SIG-M5 (cell line): ENCODE data around the gene RFTN1.

ENCODE experiments used
- DNase-seq: peaks from one replicate; lab custom pipeline; 2025; lab: John Stamatoyannopoulos, UW

RFTN1 gene

DNA sequence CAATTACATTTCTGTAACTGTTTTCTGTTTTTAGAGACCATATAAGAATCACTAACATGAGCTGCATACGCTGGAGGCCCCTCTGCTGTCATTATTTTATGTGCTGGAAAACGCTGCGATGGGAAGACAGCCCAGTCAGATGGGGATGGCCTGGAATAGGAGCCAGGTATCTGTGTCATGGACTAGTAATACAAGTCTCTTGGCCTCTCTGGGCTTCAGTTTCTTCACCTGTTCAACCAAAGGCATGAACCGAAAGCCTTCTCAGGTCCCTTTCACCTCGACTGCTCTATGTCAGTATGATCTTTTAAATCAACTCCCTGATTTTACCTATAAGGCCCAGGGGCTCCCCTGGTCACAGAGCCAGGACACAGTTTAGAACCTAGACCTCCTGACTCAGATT, 14.6 kb upstream of the RFTN1 start:
- no peak for DNase-seq

DNA sequence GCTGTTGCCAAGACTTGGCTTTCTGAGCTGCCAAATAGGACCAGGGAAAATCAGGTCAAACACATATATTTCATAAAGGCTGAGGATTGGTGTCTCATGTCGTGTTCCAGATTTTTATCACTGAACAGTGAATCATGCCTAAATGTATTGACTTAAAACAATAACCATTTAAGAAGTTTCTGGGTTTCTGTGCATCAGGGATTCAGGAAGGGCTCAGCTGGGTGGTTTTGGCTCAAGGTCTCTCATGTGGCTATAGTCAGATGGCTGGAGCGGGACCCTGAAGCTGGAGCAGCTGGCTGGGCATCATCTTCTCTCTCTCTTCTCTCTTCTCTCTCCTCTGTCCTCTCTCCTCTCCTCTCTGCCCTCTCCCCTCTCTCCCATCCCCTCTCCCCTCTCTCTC, 10.7 kb upstream of the RFTN1 start:
- DNase-seq: no peak

GRCh38 chr3:16523778-16524177, 10.3 kb upstream of the RFTN1 start:
- no peak for DNase-seq

DNA sequence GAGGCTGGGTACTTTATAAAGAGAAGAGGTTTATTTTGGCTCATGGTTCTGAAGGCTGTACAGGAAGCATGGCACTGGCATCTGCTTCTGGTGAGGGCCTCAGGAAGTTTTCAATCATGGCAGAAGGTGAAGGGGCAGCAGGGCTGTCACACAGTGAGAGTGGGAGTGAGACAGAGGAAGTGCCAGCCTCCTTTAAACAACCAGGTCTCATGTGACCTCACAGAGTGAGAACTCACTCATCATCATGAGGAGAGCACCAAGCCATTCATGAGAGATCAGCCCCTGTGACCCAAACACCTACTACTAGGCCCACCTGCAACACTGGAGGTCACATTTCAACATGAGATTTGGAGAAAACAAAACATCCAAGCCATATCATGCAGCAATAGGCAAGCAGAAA, 9.3 kb upstream of the RFTN1 start:
- DNase-seq: no peak

- no peak for DNase-seq
Measured at GRCh38 chr3:16520970-16521881, 7.7 kb upstream of the RFTN1 start.

DNA sequence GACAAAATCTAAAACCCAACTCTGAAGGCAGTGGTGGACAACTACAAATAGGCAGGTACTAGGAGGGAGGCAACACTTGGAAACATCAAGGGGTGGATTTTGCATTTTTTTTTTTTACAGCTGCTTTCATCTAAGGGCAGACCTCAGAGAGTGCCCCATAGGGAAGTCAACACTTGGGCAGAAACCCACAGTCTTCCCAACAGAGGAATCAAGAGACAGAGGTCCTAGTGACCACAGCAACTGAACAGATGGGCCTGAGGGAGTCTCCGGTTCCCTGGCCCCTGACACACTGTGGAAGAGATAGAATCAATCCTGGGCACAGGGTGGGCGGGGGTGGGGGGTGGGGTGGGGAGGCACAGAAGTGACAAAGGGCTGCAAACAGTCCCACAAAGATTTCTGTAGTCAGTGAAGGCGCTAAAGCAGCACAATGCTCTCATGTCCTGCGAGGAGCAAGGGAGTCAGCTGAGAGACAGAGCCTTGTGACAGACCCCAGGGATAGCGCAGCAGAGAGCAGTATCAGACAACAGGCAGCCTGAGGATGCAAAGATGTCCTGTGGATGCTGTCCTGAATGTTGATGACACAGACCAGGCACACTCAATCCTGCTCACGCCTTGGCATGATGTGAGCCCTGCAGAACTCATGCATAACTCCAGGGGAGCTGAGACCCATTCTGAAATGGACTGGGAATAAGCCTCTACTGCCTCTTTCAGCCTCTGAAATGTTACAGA, 6.9 kb upstream of the RFTN1 start:
- DNase-seq: no peak

GRCh38 chr3:16516695-16517481, 3.4 kb upstream of the RFTN1 start:
- DNase-seq: no peak

DNA sequence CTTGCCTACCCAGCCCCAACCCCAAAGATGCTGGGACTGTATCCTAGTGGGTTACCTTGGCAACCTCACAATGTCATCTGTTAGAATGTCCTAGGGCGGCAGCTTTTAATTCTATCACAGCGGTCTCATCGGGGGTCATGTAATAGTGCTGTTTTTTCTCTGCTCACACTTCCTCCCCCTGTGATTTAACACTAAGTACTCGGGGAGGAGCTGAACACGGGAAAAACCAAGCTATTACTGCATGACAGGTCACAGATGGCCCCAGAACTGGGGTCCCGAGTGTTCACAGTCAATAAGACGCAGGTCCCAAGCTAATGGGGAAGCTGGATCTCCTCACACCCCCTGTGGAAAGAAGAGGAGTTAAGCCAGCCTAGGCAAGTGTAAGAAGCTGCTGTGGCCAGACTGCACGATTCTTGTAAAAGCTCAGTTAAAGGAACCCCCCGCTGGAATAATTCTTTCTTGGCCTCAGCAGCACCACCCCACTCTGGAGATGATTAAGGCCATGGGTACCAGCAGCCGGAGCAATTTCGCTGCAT, 2.5 kb upstream of the RFTN1 start:
- no peak for DNase-seq

DNA sequence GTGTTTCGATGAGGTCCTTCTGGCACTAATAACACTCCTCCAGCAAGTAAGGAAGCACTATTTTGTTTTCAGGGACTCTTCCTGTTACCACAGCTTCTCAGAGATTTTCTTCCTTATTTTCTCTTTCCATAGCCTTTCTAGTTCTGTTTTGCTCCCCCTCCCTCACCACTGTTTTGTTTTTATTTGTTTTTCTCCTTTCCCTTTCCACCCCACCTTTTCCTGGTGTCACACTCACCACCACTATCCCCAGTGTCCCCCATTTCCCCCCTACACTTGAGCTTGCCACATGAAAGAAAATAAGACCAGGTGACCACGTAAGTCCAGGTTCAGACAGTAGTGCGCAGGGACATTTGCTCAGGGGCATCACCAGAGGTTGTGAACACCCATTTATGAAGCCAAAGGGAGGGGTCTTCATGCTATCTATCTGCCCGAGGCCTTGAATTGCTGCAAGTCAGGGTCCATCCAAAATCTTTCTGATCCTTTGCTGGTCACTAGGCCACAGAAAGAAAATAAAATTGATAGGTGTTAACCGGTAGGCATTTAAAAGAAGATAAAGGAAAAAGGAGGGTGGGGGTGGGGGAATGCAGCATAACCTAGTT, 1.4 kb upstream of the RFTN1 start:
- DNase-seq: no peak

GRCh38 chr3:16514021-16514700, 662 bp upstream of the RFTN1 start:
- no peak for DNase-seq

- DNase-seq: no peak
Measured at GRCh38 chr3:16512435-16513140, 911 bp downstream of the RFTN1 start.

GRCh38 chr3:16511681-16512434, 1.6 kb downstream of the RFTN1 start:
- no peak for DNase-seq

DNA sequence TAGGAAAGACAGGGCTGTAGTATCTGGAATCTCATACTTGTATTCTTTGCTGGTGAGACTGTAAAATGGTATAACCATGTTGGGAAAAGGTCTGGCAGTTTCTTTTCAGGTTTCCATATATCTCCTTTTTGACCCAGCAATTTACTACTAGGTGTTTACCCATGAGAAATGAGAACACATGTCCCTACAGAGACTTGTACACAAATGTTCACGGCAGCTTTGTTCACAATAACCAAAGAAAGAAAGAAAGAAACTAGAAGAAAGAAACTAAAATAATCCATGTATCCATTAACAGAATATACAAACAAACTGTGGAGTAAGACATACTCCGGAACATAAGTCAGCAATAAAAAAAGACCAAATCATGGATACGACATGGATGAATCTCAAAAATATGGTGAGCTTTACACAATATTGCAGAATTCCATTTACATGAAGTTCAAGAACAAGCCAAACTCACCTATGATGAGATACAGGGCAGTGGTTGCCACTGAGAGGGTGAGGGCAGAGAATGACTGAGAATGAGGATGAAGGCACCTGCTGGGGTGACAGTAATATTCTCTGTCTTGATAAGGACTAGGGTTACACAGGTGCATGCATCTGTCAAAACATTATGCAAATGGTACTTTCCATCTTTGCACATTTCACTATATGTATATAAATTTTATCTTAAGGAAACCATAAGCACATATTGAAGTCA, 2.7 kb downstream of the RFTN1 start:
- no peak for DNase-seq

DNA sequence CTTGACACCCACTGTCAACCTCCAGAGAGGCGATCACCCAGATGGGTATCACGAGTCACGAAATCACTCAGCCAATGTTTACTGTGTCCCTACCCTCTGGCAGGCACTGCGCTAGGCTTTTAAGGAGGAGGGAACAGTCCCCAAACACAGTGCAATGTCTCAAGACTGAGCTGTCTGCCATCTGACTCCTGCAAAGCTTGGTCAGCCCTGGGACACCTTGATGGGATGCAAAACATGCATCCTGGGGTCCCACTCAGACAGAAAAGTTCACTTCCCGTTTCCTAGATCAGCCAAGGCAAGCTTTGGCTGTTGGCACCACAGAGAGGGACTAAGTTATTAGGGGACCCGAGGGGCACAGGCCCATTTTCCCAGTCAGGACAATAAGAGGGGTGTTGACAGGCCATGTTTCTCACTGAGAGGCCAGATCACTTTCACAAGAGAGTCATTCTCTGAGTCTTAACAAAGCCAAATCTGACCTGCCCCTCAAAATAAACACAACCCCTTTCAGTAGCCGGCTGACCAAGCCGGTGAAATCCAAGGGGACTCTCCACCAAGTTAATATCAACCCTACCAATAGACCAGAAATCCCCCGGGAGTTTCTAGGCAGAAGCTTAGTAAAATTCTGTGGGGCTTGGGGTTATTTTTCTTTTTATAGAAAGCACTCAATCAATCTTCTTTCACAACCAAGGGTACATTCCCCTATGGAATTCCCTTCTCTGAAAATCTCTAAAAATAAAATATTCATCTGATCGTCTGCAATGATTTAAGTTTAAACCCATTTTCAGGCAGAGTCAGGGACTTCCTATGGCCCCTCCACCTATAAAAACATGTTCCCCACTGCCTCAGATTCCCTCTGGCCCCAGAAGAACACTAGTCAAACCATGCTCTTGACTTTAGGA, 3.5 kb downstream of the RFTN1 start:
- no peak for DNase-seq

DNA sequence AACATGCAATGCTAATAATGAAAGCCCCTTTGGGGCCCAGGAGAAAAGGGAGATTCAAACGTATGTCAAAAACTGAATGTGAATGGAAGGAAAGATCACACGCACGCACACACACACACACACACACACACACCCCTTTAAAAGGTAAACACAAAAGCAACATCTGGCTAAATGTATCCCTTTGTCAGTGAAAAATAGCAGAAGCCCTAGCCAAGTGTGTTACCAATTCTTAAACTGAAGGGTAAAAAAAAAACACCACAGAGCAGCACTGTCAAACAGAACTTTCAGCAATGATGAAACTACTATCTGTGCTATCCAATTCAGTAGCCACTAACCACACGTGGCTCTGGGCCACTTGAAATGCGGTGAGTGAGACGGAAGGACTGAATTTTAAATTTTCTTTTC, 4.9 kb downstream of the RFTN1 start:
- DNase-seq: no peak

DNA sequence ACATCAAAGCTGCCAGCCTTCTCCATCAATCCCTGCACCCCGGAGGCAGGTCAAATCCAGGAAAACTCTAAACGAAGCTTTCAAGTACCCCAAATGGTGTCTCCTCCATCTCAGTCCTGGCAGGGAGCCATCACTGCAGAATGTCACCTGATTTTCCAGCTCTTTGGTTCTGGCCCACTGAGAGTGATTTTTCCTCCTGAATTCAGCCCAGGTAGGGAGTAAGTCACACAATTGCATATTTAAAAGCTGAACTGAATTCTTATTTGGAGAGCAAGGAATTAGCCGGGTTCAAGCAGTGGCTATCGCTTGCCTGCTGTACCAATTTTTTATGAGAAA, 5.3 kb downstream of the RFTN1 start:
- no peak for DNase-seq

DNA sequence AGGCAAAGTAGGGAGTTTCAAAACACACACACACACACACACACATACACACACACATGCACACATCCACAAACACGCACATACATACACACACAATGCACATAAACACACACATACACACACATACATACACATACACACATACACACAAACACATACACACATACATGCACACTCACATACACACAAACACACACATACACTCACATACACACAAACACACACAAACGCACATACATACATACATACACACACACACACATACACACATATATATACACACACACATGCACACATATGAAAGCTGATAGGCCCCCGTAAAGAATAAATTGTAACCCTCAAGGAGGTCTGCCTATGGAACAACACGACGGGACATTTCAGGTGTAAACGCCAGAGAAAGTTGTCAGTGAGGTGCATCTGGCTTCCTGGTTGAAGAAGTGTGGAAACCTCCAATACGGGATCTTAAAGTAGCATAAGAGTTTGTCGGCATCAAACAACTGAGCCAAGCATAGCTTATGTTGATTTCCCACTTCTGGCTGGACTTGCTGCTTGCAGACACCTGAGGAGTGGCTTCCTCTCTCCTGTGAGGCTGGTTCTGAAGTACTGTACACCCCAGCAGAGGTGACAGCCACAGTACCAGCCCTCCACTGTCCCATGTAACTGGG, 5.8 kb downstream of the RFTN1 start:
- DNase-seq: no peak
